GM19324 (cell line): ENCODE measurements around the gene SLC24A1.
"Not testable (repeated sequence)": the region's sequence is repeated elsewhere in the genome, so short reads cannot be mapped to it uniquely, and the experiment has no call there.

Source experiments
- ATAC-seq: cut with Tn5 transposase; IDR thresholded peaks from one replicate; pipeline ENCODE4 v1.9.1; 2021; ENCODE audit warnings: mild to moderate bottlenecking, moderate library complexity; ENCODE audit not compliant: unreplicated experiment, low FRiP score

SLC24A1 gene

DNA sequence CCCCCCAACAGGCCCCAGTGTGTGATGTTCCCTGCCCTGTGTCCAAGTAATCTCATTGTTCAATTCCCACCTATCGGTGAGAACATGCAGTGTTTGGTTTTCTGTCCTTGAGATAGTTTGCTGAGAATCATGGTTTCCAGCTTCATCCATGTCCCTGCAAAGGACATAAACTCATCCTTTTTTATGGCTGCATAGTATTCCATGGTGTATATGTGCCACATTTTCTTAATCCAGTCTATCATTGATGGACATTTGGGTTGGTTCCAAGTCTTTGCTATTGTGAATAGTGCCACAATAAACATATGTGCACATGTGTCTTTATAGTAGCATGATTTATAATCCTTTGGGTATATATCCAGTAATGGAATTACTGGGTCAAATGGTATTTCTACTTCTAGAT, 5.9 kb upstream of the SLC24A1 start:
- not testable (repeated sequence) for ATAC-seq

DNA sequence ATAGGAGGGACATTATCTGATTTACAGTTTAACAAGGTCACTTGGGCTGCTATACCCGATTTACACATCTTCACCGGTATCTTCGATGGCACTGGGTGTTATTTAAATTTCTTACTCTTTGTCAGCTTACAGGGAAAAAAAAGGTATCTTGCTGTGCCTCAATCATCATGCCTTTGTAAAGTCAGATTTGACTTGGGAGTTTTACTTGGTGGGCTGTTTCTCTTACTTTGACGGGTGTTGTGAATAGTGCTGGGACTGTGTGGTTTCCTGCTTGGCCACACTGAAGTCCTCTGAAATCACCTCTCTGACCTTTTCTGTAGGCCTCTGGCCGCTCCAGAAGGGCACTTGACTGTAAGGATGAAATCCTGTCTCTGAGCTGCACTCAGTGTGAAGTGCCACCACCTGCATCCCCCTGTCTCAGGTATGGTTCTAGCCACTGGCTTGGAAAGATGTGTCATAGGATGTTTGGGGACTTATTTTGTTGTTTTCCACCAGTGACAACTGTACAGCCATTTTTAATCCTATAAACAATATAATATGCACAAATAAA, 3.1 kb upstream of the SLC24A1 start:
- ATAC-seq = no peak

DNA sequence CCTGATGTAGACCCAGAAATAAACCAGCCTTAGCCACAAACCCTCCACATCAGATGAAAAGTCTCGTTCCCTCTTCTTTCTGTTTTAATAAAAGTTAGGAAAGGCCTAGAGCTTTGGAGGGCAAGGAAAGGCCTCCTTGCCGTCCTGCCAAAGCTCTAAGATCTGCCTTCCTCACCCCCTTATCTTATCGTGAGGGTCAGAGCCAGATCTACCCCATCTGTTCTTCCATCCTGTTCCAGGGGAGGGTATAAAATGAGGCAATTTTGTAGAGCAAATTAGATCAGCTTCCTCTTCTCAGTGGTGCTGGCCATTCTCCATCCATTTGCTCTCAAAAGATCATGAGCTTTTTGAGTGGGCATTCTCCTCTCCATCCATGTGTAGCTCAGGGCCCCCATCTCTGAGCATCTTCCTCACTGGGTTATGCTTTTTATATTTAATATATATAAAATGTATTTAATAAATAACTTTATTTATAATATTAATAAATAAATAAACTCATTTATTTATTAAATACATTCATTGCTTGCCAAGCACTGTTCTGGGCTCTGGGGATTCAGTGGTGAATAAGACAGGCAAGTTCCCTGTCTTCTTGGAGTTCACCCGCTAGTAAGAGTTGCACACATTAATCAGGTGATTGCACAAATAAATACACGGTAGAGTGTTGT, 2.0 kb upstream of the SLC24A1 start:
- no peak for ATAC-seq

DNA sequence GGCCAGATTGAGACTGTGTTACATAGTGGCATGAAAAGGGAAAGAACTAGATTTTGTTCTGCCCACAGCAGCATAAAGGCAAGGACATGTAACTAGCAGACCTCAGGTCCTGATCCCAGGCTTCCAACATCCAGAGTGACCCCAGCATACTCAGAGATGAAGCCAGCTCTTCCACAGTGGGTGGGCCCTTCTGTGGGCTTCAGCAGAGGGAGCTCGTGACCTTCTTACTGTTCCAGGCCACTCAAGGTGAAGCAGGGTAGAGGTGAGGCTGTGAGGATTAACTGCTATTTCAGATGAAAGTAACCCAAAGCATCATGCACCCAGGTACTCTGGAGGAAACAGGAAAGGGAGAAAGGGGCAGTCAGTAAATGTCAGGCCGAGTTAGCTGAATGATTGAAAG, 905 bp upstream of the SLC24A1 start:
- ATAC-seq = no peak

DNA sequence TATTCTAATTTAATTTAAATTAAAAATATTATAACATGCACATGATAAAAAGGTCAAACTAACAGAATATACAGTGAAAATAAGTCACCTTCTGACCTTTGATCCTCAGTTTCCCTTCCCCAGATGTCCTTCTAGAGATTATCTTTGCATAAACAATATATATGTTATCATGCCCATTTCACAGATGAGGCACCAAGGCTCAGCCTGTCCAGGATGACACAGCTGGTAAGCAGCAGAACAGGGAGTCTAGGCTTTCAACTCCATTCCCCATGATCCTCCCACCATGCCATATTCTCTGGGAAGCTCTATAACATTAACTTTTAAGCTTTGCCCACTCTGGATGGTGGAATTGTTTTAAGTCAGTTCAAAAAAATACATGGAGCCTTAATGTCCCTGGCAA, 1.4 kb downstream of the SLC24A1 start:
- no peak for ATAC-seq

DNA sequence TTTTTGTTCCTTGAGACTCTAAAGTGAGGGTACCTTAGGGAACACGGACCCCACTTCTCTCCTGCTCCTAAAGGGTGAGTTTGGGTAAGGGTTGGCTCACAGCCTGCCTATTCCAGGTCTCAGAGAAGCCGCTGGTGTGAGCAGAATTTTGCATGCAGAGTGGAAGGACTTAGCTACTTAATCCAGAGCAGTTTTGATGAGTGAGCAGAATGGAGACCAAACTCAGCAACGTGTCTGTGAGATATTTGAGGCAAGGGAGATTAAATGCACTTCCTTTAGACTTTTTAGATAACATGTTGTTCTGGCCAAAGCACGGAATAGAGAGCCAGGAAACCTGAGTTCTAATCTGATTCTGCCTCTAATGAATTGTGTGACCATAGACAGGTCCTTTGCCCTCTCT, 5.1 kb downstream of the SLC24A1 start:
- ATAC-seq = no peak

DNA sequence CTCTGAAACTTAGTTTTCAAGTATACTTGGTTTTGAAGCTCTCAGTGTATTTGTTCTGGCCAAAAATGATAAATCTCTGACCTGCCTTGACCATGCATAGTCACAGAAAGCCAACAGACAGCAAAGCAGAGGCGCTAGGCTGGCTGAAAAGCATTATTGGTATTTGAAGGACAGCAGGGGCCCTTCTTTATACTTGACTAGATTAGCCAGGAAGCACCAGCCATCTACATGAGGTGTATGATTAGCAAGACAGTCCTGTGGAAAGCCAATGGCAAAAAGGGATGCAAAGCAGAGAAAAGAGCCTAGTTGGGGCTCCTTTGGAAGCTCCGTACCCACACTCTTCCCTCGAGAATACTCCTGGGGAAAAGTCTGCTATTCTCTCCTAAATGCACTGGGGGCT, 7.8 kb downstream of the SLC24A1 start:
- no peak for ATAC-seq

DNA sequence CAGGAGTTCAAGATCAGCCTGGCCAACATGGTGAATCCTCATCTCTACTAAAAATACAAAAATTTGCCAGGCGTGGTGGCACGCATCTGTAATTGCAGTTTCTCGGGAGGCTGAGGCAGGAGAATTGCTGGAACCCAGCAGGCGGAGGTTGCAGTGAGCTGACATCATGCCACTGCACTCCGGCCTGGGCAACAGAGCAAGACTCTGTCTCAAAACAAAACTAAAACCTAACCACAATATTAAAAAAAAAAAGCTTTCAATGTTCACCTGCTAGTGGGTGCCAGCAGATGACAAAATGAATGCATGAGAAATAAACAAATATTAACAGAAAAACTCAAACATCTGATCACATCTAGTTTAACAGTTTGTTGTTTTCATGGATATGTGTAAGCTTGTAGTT, 9.0 kb downstream of the SLC24A1 start:
- no peak for ATAC-seq

DNA sequence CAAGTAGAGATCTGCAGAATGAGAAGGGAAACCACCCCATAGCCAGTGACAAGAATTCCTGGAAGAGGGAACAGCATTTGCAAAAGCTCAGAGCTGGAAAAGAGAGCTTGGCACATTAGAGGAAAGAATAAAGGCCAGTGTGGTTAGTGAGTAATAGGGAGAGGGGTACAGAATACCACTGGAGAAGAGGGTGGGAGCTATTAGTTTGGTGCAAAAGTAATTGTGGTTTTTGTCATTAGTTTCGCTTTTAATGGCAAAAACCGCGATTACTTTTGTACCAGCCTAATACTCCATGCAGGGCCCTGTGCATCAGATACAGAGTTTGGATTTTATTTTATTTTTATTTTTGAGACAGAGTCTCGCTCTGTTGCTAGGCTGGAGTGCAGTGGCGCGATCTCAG, 9.8 kb downstream of the SLC24A1 start:
- no peak for ATAC-seq

DNA sequence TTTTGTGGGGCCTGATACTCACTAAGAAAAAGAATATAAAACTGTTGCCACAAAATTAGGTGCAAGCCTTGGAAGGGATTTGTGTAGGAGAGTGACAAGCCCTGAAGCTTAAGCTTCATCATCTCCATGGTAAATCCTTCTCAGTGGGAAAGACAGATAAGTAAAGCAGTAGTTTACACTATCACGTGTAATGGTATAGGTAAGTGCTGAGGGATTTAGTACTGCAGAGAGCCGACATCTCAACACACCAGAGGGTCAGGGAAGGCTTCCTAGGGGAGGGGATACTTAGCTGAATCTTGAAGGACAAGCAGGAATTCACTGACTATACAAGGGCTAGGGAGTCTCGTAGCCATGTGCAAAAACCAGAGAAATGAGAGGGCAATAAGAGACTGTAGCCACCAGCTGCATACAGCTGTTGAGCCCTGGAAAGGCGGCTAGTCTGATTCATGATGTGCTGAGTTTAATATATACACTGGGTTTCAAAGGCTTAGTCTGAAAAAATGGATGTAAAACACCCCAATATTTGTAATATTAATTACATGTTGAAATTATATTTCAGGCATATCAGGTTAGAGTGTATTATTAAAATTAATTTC, 11.1 kb downstream of the SLC24A1 start:
- no peak for ATAC-seq

DNA sequence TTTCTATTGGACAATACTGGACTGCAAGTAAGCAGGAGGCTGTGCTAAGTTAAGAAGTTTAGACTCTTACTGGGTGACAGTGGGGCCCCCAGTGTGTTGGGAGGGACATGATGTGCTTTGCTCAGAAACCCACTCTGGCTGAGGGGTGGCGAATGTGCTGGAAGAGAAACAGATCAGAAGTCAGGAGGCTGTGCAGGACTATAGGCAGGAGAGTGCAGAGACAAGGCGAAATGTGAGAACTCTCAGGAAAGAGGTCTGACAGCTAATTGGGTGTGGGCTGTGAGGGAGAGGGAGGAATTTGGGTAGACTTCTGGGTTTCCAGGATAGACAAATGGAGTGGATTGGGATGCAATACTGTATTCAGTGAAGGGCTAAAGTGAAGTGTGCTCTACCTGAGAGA, 12.0 kb downstream of the SLC24A1 start:
- no peak for ATAC-seq

DNA sequence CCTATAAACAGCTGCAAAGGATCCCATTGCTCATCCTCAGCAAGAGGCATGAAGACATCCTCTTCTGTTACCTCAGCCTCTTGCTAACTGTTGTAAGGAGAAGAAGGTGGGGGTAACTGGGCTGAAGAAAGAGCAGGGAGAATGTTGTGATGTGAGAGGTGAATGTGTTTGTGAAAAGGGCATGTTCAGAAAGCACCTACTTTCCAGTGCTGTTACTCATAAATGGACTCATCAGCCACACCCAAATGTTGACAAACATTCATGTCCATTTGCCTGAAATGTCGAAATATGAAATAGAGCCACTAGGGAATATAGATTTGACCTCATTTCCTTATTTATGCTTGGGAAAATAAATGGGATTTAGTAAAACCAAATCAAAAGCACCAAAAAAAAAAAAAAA, 12.6 kb downstream of the SLC24A1 start:
- no peak for ATAC-seq

DNA sequence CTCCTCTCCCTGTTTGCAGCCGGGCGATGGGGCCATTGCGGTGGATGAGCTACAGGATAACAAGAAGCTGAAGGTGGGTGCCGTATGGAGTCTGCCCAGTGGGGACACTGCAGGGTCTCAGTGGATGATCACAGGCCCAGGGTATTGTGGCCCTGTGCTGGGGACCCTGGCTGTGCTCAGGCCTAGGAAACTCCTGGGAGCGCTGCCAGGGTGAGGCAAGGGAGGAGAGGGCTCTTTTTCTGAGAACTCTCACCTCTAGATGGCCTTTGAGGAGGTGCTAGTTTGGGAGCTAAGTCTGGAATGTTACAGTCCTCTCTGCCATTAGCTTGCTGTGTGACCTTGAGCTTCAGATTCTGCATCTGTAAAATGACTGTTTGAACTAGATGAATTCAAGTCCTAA, 16.4 kb downstream of the SLC24A1 start:
- no peak for ATAC-seq

DNA sequence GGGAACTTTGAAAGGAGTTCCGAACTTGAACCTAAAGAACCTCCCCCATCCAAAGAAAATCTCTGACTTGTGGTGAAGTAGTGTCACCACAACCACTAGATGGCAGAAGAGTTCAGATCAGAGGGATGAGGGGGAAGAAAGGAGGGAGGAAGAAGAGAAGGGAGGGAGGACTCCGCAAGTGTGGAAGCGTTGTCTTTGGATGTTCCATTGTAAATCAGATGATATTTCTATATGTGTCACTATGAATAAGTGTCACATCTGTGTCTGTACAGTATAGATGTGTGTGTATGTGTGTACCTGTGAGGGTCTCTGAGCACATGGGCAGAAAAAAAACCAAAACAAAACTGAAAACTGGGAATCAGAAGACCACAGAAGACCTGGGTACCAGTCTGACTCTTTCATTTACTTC, 16.9 kb downstream of the SLC24A1 start:
- ATAC-seq = no peak

DNA sequence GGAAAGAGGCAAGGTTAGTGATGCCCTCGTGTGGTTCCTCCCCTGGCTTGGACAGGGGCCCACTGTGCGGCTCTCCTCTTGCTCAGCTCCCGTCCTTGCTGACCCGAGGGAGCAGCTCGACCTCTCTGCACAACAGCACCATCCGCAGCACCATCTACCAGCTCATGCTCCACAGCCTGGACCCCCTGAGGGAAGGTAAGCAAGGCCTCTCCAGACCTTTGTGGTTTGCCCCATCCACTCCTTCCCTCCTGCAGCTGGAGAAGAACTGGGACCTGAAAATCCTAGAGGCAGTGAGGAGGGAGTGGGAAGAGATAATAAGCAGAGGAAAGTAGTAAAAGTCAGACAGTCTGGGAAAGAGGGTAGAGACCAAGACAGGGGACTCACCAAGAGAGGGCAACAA, 17.8 kb downstream of the SLC24A1 start:
- no peak for ATAC-seq

DNA sequence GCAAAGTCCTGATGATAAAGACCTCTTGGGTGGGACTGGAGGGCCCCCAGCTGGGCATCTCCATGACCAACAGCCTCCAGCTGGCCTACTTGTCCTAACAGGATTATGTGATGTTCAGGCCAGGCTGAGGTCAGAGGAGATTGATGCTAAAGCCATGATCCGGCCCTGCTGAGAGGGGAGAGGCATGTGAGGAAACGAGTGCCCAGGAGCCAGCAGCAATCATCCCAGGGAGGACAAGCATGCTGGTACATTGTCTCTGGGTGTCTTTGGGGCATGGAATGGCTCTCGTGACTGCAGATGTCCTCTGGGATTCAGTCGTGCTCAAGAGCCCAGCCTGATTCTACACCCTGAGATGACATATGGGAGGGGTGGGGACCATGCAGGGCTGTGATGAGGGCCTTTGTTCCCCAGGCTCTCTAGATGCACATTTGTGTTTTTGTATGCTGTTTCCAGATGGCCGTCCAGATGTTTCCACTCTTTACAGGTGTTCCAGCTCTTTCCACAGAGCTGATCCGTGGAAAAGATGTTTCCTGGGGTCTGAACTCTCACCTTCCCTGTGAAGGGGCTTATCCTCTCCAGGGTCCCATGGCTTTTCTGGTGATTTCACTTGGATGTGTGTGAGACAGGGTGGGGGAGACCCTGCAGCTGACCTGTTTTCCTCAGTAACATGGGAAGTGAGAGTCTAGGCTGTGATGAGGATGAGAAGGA, 20.2 kb downstream of the SLC24A1 start:
- ATAC-seq = no peak

DNA sequence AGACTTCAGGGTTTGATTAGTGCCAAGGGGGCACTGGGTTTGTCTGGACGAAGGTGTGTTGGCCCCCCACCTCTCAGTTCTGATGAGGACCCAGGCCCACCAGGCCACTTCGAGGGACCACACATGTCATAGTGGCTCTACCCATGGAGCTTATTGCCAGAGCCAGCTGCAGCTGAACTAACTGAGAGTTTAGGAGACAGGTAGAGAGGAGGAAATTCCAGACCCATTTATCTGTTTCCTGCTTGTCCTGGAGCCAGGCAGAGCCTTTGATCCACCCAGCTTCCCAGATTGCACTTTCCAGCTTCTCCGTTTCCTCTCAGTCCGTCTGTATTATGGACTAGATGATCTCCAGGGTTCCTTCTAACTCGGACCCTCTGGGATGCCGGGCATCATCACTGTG, 20.9 kb downstream of the SLC24A1 start:
- ATAC-seq = no peak

DNA sequence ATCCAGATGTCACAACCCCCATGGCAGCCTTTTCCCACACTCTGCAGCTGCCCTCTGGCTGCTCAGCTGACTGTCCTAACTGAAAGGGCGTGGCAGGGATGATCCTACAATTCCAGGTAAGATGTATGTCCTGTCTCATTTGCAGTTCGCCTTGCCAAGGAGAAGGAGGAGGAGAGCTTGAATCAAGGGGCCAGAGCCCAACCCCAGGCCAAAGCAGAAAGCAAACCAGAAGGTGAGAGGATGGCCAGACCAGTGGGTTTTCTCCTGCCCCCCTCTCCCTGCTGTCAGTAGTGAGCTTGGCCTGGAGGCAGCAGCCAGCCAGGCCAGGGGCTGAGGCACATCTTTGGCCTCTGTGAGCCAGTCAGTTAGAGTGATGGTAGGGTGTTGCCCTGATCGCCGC, 22.5 kb downstream of the SLC24A1 start:
- ATAC-seq = no peak

DNA sequence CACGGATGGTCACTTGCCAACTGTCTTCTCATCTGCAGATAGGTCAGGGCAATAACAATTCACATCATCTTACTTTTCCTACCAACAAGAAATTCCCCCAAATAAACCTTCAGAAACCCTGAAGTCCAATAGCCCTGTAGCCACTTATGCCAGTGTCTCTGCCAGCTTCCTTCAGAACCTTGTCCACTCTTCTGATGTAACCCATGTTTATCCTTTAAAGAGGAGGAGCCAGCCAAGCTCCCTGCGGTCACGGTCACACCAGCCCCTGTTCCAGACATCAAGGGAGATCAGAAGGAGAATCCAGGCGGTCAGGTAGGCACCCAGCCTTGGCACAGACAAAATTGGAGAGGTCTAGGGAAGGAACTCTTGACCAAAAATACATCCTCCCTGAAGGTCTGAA, 23.7 kb downstream of the SLC24A1 start:
- no peak for ATAC-seq

DNA sequence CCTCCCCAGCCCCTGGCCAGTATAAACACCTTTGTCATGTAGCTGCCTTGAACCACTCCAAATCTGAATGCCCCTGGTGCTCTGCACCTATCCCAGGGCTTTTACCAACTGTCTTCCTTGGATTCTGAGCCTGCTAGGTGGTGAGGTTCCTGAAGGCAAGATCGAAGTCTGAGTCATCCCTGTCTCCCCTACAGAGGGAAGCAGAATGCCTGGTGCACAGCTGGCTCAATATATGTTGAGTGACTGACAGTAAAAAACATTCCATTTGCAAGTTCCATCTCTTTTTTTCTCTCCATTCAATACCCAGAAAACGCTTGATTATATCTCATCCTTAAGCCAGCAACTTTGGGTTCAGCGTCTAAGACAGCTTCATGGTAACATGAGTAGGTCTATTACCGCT, 24.7 kb downstream of the SLC24A1 start:
- no peak for ATAC-seq

DNA sequence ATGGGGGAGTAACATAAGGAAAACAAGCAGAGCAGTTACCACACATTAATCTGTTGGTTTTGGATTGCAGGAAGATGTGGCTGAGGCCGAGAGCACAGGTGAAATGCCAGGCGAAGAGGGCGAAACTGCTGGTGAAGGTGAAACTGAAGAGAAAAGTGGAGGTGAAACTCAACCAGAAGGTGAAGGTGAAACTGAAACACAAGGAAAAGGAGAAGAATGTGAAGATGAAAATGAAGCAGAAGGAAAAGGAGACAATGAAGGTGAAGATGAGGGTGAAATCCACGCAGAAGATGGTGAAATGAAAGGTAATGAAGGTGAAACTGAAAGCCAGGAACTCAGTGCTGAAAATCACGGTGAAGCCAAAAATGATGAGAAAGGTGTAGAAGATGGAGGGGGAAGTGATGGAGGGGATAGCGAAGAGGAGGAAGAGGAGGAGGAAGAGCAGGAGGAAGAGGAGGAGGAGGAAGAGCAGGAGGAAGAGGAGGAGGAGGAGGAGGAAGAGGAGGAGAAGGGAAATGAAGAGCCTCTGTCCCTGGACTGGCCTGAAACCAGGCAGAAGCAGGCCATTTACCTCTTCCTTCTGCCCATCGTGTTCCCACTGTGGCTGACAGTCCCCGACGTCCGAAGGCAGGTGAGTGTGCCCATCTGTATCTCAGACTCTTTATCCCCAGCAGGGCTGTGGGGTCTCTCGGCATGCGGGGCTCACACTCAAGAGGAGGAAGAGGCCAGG, 28.7 kb downstream of the SLC24A1 start:
- ATAC-seq = no peak
